NT2/D1 (cell line): Measurements from ENCODE around the gene RNF121.

Experiments
- YY1 ChIP-seq: IDR thresholded peaks from 2 replicates; pipeline ENCODE4 v1.6.1; 2011; ENCODE audit not compliant: insufficient read length, insufficient read depth
- ZNF274 ChIP-seq: IDR thresholded peaks from 2 replicates; pipeline ENCODE4 v1.6.1; 2011; ENCODE audit warnings: mild to moderate bottlenecking, low read depth, low read length

DNA sequence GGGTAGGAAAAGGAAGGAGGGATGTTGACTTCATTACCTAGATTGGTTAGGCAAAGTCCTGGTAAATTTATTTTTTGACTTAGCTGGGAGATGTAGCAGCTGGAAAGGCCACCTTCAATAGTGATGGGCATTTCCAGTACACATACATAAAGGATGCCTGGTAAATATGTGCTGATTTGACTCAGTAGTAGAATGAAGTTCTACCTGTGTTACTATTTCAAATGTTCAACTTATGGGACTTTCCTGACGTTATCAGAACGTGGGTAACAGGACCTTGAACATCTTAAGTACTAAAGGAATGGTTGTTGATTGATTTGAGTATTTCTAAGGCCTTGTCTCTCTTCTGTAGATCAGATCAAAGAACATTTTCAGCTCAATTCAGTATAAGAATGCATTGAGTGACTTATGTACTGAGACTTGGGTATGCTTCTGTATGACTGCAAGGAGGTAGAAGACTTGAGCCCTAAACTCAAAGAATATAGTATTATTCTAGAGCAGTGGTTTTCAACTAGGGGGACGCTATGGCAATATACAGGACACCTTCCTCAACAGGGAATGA, 27.1 kb downstream of the RNF121 start:
- no peak for TF ChIP-seq YY1
- no peak for TF ChIP-seq ZNF274
